Measurements from ENCODE around the gene EVA1A. TPM values are rescaled to one million over a fixed set of nuclear protein-coding genes. Genes with fewer than 3 reads are reported as not detected.

Gene EVA1A
- total RNA-seq, 1 donor from 2014 or later = not detected

DNA sequence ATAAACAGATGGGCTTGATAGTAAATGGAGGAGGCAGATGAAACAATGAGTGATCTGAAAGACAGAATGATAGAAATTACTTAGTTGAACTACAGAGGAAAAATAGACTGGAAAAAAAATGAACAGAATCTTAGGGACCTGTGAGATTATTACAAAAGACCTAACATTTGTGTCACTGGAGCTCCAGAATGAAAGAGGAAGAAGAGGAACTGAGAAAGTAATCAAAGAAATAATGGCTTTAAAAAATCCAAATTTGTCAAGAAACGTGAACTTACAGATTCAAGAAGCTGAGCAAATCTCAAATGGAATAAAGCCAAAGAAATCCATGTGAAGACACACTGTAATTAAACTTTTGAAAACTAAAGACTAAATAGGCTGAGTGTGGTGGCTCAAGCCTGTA lies 28.3 kb downstream of the EVA1A start:
- Mint-ChIP-seq H3K9me3 (ENCODE audit: unreplicated experiment) (no peaks in the 10 kb centered on the region), H3K27ac (ENCODE audit: unreplicated experiment) (no peak overlapping the region), H3K27me3 (ENCODE audit: unreplicated experiment) (no peaks in the 10 kb centered on the region), H3K4me3 (ENCODE audit: unreplicated experiment) (no peak overlapping the region), H3K36me3 (ENCODE audit: unreplicated experiment) (no peaks in the 10 kb centered on the region), H3K4me1 (ENCODE audit: low read depth, unreplicated experiment) (no peaks in the 10 kb centered on the region)
- DNase-seq = no peak
- TF ChIP-seq, protein P1, sequence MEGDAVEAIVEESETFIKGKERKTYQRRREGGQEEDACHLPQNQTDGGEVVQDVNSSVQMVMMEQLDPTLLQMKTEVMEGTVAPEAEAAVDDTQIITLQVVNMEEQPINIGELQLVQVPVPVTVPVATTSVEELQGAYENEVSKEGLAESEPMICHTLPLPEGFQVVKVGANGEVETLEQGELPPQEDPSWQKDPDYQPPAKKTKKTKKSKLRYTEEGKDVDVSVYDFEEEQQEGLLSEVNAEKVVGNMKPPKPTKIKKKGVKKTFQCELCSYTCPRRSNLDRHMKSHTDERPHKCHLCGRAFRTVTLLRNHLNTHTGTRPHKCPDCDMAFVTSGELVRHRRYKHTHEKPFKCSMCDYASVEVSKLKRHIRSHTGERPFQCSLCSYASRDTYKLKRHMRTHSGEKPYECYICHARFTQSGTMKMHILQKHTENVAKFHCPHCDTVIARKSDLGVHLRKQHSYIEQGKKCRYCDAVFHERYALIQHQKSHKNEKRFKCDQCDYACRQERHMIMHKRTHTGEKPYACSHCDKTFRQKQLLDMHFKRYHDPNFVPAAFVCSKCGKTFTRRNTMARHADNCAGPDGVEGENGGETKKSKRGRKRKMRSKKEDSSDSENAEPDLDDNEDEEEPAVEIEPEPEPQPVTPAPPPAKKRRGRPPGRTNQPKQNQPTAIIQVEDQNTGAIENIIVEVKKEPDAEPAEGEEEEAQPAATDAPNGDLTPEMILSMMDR (IDR thresholded peaks at IDR 0.05; ENCODE audit: partially characterized antibody, unreplicated experiment) = no peak

DNA sequence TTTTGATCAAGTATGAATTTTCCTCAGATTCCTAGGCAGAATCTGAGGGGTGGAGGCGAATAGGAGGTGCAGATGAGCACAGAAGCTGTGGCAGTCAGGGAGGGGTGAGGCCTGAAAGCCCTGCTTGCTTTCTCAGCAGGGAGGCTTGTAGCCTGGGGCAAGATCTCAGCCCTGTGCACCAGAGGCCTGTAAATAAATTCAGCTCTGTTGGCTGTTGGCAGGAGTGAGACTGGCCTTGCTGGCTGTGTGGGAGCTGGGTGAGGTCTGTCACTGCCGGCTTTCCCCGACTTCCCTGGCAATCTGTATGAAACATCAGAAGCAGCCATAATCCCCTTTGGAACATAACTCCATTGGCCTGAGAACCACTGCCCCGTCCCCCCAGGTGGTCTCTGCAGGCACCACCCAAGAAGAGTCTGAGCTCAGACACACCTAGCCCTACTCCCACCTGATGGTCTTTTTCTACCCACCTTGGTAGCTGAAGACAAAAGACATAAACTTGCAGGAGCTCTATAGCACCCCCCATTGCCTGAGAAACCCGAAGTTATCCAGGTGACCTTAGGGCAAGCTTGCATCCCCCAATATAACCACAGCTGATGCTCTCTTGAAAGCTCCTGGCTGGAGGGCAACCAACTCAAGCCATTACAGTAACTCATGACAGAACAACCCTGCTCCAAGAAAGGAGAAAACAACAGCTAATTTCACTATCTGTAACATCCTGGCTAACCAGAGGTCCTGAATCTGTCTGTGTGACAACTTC lies 32.3 kb downstream of the EVA1A start:
- H3K4me3 Mint-ChIP-seq (ENCODE audit: unreplicated experiment) = no peak overlapping the region
- H3K9me3 Mint-ChIP-seq (ENCODE audit: unreplicated experiment) = no peaks in the 10 kb centered on the region
- H3K4me1 Mint-ChIP-seq (ENCODE audit: low read depth, unreplicated experiment) = no peaks in the 10 kb centered on the region
- no peak for DNase-seq
- TF ChIP-seq, protein P1 (IDR thresholded peaks at IDR 0.05; ENCODE audit: partially characterized antibody, unreplicated experiment) = no peak
- no peak overlapping the region for H3K27ac Mint-ChIP-seq (ENCODE audit: unreplicated experiment)
- peaks cover 2% of the 10 kb centered on the region for H3K27me3 Mint-ChIP-seq (ENCODE audit: unreplicated experiment)
- H3K36me3 Mint-ChIP-seq (ENCODE audit: unreplicated experiment) = no peaks in the 10 kb centered on the region

DNA sequence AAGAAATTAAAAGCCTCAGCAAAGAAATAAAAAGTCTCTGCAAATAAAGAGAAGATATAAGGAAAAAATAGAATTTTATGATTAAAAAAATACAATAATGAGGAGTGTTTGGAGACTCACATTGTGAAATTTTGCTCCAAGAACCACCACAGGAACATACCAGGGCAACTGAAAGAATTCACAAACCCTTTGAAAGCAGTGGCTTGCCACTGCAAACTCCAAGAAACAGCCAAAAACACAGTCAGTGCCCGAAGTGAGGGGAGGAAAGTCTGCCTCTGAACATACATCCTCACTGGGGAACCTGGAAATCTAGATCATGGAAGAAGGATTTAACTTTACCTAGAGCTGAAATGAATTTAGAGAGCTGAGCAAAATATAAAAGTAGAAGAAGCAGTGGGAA lies 33.1 kb downstream of the EVA1A start:
- DNase-seq = no peak
- Mint-ChIP-seq H3K27ac (ENCODE audit: unreplicated experiment) (no peak overlapping the region), H3K36me3 (ENCODE audit: unreplicated experiment) (no peaks in the 10 kb centered on the region), H3K27me3 (ENCODE audit: unreplicated experiment) (peaks cover 2% of the 10 kb centered on the region), H3K4me1 (ENCODE audit: low read depth, unreplicated experiment) (no peaks in the 10 kb centered on the region), H3K9me3 (ENCODE audit: unreplicated experiment) (no peaks in the 10 kb centered on the region), H3K4me3 (ENCODE audit: unreplicated experiment) (no peak overlapping the region)
- TF ChIP-seq, protein P1 (IDR thresholded peaks at IDR 0.05; ENCODE audit: partially characterized antibody, unreplicated experiment) = no peak

DNA sequence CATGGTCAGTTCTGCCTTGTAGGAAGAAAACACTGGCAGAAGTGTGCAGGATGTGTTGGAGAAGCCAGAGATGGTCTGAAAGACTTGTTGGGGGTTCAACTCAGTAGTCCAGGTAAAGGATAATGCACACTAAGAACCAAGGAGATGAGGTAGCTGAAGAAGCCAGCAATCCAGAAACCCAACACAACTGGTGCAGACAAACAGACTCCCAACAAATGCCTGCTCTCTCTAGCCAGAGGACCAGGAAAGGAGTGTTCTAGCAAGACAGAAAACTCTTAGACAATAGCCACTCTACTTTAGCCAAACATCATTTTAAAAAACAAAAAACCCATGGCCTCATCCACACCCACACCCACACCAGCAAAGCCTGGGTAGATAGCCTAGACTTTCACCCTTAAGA lies 33.9 kb downstream of the EVA1A start:
- DNase-seq = no peak
- Mint-ChIP-seq H3K36me3 (ENCODE audit: unreplicated experiment) (no peaks in the 10 kb centered on the region), H3K4me1 (ENCODE audit: low read depth, unreplicated experiment) (no peaks in the 10 kb centered on the region), H3K27me3 (ENCODE audit: unreplicated experiment) (peaks cover 2% of the 10 kb centered on the region), H3K27ac (ENCODE audit: unreplicated experiment) (no peak overlapping the region), H3K9me3 (ENCODE audit: unreplicated experiment) (no peaks in the 10 kb centered on the region), H3K4me3 (ENCODE audit: unreplicated experiment) (no peak overlapping the region)
- TF ChIP-seq, protein P1 (IDR thresholded peaks at IDR 0.05; ENCODE audit: partially characterized antibody, unreplicated experiment) = no peak

DNA sequence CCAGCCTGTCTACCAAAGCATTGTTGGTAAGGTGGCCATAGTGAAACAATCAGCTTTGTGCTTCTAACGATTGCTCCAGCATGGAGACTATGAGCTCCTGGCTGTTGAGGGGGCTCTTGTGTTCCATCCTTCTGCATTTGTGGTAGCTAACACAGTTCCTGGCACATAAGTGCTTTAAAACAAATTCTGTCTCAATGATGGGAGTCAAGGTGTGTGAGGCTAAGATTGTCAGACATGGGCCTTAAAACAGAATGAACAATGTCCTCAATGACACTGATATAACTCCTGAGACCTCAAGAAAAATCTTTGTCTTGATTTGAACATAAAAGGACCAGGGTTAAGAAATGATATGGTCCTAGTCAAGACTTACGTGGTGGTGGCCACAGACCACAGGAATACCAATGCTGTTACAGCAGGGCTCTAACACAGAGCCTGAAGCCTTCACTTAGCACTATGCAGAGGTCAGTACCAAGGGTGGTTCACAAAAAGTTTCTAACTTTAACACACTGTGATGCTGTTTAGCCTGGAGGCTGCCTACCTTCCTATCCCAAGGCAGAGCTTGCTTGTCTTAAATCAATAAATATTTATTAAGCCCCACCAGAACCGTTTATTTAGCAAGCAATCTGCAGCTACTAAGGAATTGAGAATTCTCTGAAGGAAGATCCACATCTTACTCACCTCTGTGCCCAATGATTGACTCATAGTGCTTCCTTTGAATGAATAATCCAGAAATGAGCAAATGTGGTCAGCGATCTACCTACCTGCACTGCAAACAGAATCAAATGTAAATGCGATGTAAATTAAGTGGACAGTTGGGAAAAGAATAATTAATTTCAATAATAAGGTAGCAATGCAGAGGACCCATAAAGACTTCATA lies 35.1 kb downstream of the EVA1A start:
- H3K27me3 Mint-ChIP-seq (ENCODE audit: unreplicated experiment) = peaks cover 2% of the 10 kb centered on the region
- no peaks in the 10 kb centered on the region for H3K36me3 Mint-ChIP-seq (ENCODE audit: unreplicated experiment)
- no peak for DNase-seq
- no peak overlapping the region for H3K27ac Mint-ChIP-seq (ENCODE audit: unreplicated experiment)
- no peaks in the 10 kb centered on the region for H3K9me3 Mint-ChIP-seq (ENCODE audit: unreplicated experiment)
- no peaks in the 10 kb centered on the region for H3K4me1 Mint-ChIP-seq (ENCODE audit: low read depth, unreplicated experiment)
- TF ChIP-seq, protein P1 (IDR thresholded peaks at IDR 0.05; ENCODE audit: partially characterized antibody, unreplicated experiment) = no peak
- no peak overlapping the region for H3K4me3 Mint-ChIP-seq (ENCODE audit: unreplicated experiment)
